Calu3 (cell line): ENCODE measurements around the gene MEPCE. TPM values are rescaled to one million over a fixed set of nuclear protein-coding genes. Genes with fewer than 3 reads are reported as not detected.

Experiments used
- BruUV-seq: library from RNA; stranded (reverse); fragments of 400-500 nt; replicated peaks from 2 replicates; lab custom pipeline; 2021; lab: Mats Ljungman, UMichigan
- CTCF ChIA-PET: fragments of 300-600 bp; sonication (Branson Sonifier 250); formaldehyde crosslinking; loops from one replicate; lab custom pipeline; 2022; ENCODE audit warnings: antibody characterized with exemption; lab: Charles Lee
- DNase-seq: peaks from one replicate; pipeline ENCODE4 v3.0.0; 2022
- H3K27ac Mint-ChIP-seq: one replicate; pipeline ENCODE4 v1.8.0; 2022; ENCODE audit warnings: mixed read lengths; ENCODE audit not compliant: unreplicated experiment
- H3K27me3 Mint-ChIP-seq: one replicate; pipeline ENCODE4 v1.8.0; 2022; ENCODE audit warnings: mixed read lengths; ENCODE audit not compliant: unreplicated experiment
- H3K36me3 Mint-ChIP-seq: one replicate; pipeline ENCODE4 v1.8.0; 2022; ENCODE audit warnings: mild to moderate bottlenecking, moderate library complexity, mixed read lengths; ENCODE audit not compliant: insufficient read depth, unreplicated experiment
- H3K4me1 Mint-ChIP-seq: one replicate; pipeline ENCODE4 v1.8.0; 2022; ENCODE audit warnings: mild to moderate bottlenecking, low read depth, mixed read lengths; ENCODE audit not compliant: unreplicated experiment
- H3K4me3 Mint-ChIP-seq: one replicate; pipeline ENCODE4 v1.8.0; 2022; ENCODE audit warnings: mild to moderate bottlenecking, low read depth, moderate library complexity, mixed read lengths; ENCODE audit not compliant: unreplicated experiment
- H3K9me3 Mint-ChIP-seq: one replicate; pipeline ENCODE4 v1.8.0; 2022; ENCODE audit warnings: low read depth, mixed read lengths; ENCODE audit not compliant: unreplicated experiment
- CTCF ChIP-seq: fragments of 200-600 bp; IDR thresholded peaks from one replicate; pipeline ENCODE4 v1.8.0; 2022; ENCODE audit warnings: antibody characterized with exemption; ENCODE audit not compliant: unreplicated experiment
- intact Hi-C: fragments of 100-400 bp; cut with micrococcal nuclease; formaldehyde crosslinking; loops from one replicate; pipeline ENCODE4 v1.10.0; 2022; ENCODE audit not compliant: unreplicated experiment
- total RNA-seq: library from RNA; stranded (reverse); gene quantifications from 2 replicates; pipeline ENCODE4 v1.2.3, GENCODE V29; 2022

The MEPCE gene
- total RNA-seq, 1 experiment from 2014 or later: 26.1 TPM

- no TSS peak for BruUV-seq
- peak; percentile 83 for DNase-seq
- H3K4me3 Mint-ChIP-seq: peak within 1 kb of the TSS; percentile 89
- H3K27ac Mint-ChIP-seq: peak within 1 kb of the TSS; percentile 77
- CTCF ChIA-PET: no interaction called here
- peaks cover 20% of the 10 kb centered on the region for H3K36me3 Mint-ChIP-seq
- H3K4me1 Mint-ChIP-seq: peaks cover 16% of the 10 kb centered on the region
- intact Hi-C loops: loop anchor here (5.0 kb wide), 1 partner anchor 68 kb away; no protein-coding TSS in a partner anchor
- H3K9me3 Mint-ChIP-seq: no peaks in the 10 kb centered on the region
- no peak for TF ChIP-seq CTCF
- H3K27me3 Mint-ChIP-seq: no peaks in the 10 kb centered on the region
Measured at GRCh38 chr7:100478958-100479660, 49.5 kb downstream of the MEPCE start, which contains the start of gene TSC22D4. TSS of gene TSC22D4 (minus strand) at chr7:100479214. CDS start at chr7:100478038, 1,176 bp downstream.

- no peaks in the 10 kb centered on the region for H3K9me3 Mint-ChIP-seq
- CTCF ChIA-PET: interaction anchor here (0.6 kb wide), 1 partner anchor 376 kb away, joined by 3 read pairs; no protein-coding TSS in a partner anchor
Measured at GRCh38 chr7:100481466-100481865, 51.8 kb downstream of the MEPCE start.

GRCh38 chr7:100482728-100483089, 53.1 kb downstream of the MEPCE start:
- BruUV-seq: no TSS peak
- CTCF ChIA-PET: interaction anchor here (0.5 to 1.0 kb wide), 3 partner anchors 13 to 43 kb away, joined by 3 to 6 read pairs (median 3); no protein-coding TSS in a partner anchor
- H3K4me3 Mint-ChIP-seq: peak overlapping the region; percentile 69
- H3K36me3 Mint-ChIP-seq: peaks cover 15% of the 10 kb centered on the region
- DNase-seq: no peak
- intact Hi-C loops: no loop called here
- no peak for TF ChIP-seq CTCF
- no peaks in the 10 kb centered on the region for H3K27me3 Mint-ChIP-seq
- H3K27ac Mint-ChIP-seq: no peak overlapping the region
- no peaks in the 10 kb centered on the region for H3K4me1 Mint-ChIP-seq
- H3K9me3 Mint-ChIP-seq: no peaks in the 10 kb centered on the region

More at GRCh38 chr7:100481466-100481865, 51.8 kb downstream of the MEPCE start:
- H3K27me3 Mint-ChIP-seq: no peaks in the 10 kb centered on the region
- peaks cover 15% of the 10 kb centered on the region for H3K36me3 Mint-ChIP-seq
- BruUV-seq: no TSS peak
- no peak for TF ChIP-seq CTCF
- H3K27ac Mint-ChIP-seq: no peak overlapping the region
- peaks cover 8% of the 10 kb centered on the region for H3K4me1 Mint-ChIP-seq
- H3K4me3 Mint-ChIP-seq: no peak overlapping the region
- intact Hi-C loops: no loop called here
- DNase-seq: no peak

- Mint-ChIP-seq H3K36me3 (peaks cover 11% of the 10 kb centered on the region), H3K27me3 (no peaks in the 10 kb centered on the region), H3K9me3 (no peaks in the 10 kb centered on the region), H3K4me3 (peak overlapping the region; percentile 69), H3K27ac (no peak overlapping the region), H3K4me1 (no peaks in the 10 kb centered on the region)
- BruUV-seq: no TSS peak
- DNase-seq: peak; percentile 80
- intact Hi-C loops: no loop called here
- CTCF ChIA-PET: interaction anchor here (0.7 to 1.0 kb wide), 2 partner anchors 13 to 18 kb away, joined by 3 to 6 read pairs; no protein-coding TSS in a partner anchor
- TF ChIP-seq CTCF: peak; percentile 86
Measured at GRCh38 chr7:100483090-100483721, 53.6 kb downstream of the MEPCE start.

Other genes with a start within 250 kb of the MEPCE start
- not detected in 2 replicates for gene PVRIG, start 209.9 kb upstream of the MEPCE start, total RNA-seq
- not detected in 2 replicates for gene SPDYE3, start 122.1 kb upstream of the MEPCE start, total RNA-seq
- gene PILRB, start 71.7 kb upstream of the MEPCE start, total RNA-seq: 40.0 and 40.4 TPM in 2 replicates
- gene PILRA, start 56.3 kb upstream of the MEPCE start, total RNA-seq: 3.1 and 3.3 TPM in 2 replicates
- 4.1 and 4.3 TPM in 2 replicates for gene ZCWPW1, start 1.1 kb upstream of the MEPCE start, total RNA-seq
- gene PPP1R35, start 6.7 kb downstream of the MEPCE start, total RNA-seq: 23.5 and 29.1 TPM in 2 replicates
- gene SPACDR, start 34.4 kb downstream of the MEPCE start, total RNA-seq: 4.5 and 9.1 TPM in 2 replicates
- 24.4 and 27.3 TPM in 2 replicates for gene TSC22D4, start 49.4 kb downstream of the MEPCE start, total RNA-seq
- gene NYAP1, start 54.1 kb downstream of the MEPCE start, total RNA-seq: 0.38 and 0.39 TPM in 2 replicates
- 45.6 and 63.1 TPM in 2 replicates for gene AGFG2, start 109.4 kb downstream of the MEPCE start, total RNA-seq
- 3.1 and 3.2 TPM in 2 replicates for gene SAP25, start 144.1 kb downstream of the MEPCE start, total RNA-seq
- 29.0 and 34.6 TPM in 2 replicates for gene LRCH4, start 156.3 kb downstream of the MEPCE start, total RNA-seq
- gene FBXO24, start 156.5 kb downstream of the MEPCE start, total RNA-seq: 0.29 and 0.66 TPM in 2 replicates
- 4.4 and 6.1 TPM in 2 replicates for gene PCOLCE, start 172.5 kb downstream of the MEPCE start, total RNA-seq
- gene MOSPD3, start 182.7 kb downstream of the MEPCE start, total RNA-seq: 11.7 and 14.6 TPM in 2 replicates
- 0.90 and 1.5 TPM in 2 replicates for gene TFR2, start 211.7 kb downstream of the MEPCE start, total RNA-seq
- gene ACTL6B, start 226.6 kb downstream of the MEPCE start, total RNA-seq: not detected in 2 replicates
- gene GNB2, start 243.9 kb downstream of the MEPCE start, total RNA-seq: 129 and 134 TPM in 2 replicates